ENCODE results near the gene CNGA3.
"Not testable (repeated sequence)": the region's sequence is repeated elsewhere in the genome, so short reads cannot be mapped to it uniquely, and the experiment has no call there.

CNGA3 gene

DNA sequence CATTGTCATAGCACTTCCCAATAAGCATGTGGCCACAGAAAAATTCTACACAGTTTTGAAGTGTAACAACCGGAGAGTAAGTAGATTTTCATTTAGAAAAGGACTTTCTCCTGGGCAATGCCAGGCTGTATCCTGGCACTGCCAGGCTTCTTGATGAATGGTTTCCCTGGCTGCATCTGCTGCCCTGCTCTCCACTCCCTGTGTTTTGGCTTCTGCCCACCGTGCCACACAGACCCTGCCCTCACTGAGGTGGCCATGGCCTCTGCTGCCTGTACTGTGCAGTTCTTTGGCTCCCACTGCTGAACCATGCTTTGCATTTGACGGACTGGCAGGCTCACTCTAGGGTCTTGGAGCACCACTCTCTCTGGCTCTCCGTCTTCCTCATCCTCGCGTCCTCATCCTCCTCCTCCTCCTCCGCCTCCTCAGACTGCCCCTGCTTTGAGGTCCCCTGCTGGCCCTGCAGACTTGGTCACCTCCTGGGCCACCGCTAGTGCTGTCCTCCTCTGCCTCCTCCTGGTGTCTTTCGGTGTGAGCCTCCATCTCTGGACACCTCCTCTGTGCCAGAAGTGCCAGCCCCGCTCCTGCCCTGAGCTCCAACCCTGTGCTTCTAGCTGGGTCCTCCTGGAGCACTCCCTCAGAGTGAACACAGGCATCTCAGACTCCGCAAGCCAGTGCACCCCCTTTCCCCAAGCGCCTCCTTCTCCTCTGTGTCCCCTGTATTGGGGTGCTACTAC lies 45.9 kb upstream of the CNGA3 start:
- TF ChIP-seq, protein P1, sequence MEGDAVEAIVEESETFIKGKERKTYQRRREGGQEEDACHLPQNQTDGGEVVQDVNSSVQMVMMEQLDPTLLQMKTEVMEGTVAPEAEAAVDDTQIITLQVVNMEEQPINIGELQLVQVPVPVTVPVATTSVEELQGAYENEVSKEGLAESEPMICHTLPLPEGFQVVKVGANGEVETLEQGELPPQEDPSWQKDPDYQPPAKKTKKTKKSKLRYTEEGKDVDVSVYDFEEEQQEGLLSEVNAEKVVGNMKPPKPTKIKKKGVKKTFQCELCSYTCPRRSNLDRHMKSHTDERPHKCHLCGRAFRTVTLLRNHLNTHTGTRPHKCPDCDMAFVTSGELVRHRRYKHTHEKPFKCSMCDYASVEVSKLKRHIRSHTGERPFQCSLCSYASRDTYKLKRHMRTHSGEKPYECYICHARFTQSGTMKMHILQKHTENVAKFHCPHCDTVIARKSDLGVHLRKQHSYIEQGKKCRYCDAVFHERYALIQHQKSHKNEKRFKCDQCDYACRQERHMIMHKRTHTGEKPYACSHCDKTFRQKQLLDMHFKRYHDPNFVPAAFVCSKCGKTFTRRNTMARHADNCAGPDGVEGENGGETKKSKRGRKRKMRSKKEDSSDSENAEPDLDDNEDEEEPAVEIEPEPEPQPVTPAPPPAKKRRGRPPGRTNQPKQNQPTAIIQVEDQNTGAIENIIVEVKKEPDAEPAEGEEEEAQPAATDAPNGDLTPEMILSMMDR (conservative IDR thresholded peaks at IDR 0.05; ENCODE audit: low read depth, low read length), result no peak
- no peaks in the 10 kb centered on the region for H3K27me3 ChIP-seq (ENCODE audit: insufficient read depth, low read depth)

DNA sequence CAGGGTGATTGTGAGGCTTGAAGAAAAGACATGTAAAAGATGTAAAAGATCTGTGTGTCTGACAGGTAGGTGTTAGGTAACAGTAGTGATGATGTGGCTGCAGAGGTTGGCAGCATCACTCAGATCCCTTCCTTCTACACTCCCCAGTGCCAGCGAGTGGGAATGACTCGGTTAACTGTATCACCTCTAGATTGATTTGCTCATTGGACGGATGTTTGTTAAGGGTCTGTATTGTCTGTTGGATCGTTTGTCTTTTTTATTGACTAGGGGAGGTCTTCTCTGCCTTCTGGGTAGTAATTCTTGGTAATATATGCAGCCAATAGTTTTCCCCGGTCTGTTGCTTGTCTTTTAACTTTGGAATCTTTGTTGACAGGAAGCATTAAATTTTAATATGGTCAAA lies 44.8 kb upstream of the CNGA3 start:
- Histone ChIP-seq H3K27ac (no peak overlapping the region), H3K4me2 (no peak overlapping the region), H3K79me2 (ENCODE audit: insufficient read depth, low read depth) (no peaks in the 10 kb centered on the region), H3K36me3 (ENCODE audit: insufficient read depth) (no peaks in the 10 kb centered on the region), H3K9ac (no peak overlapping the region), H2AFZ (ENCODE audit: low read depth) (no peak overlapping the region), H3K4me1 (ENCODE audit: low read depth, poor library complexity, severe bottlenecking) (no peaks in the 10 kb centered on the region), H3K27me3 (ENCODE audit: insufficient read depth, low read depth) (no peaks in the 10 kb centered on the region), H3K4me3 (IDR thresholded peaks at IDR 0.05; ENCODE audit: insufficient read depth, low read depth, low read length) (no peak overlapping the region), H4K20me1 (ENCODE audit: insufficient read depth) (no peaks in the 10 kb centered on the region)
- TF ChIP-seq, protein P1 (conservative IDR thresholded peaks at IDR 0.05; ENCODE audit: low read depth, low read length), result no peak

More for the DNA sequence above, 45.9 kb upstream of the CNGA3 start:
- no peaks in the 10 kb centered on the region for H3K4me1 ChIP-seq (ENCODE audit: low read depth, poor library complexity, severe bottlenecking)
- H3K27ac ChIP-seq, result no peak overlapping the region
- H2AFZ ChIP-seq (ENCODE audit: low read depth), result no peak overlapping the region
- no peaks in the 10 kb centered on the region for H3K36me3 ChIP-seq (ENCODE audit: insufficient read depth)
- H3K79me2 ChIP-seq (ENCODE audit: insufficient read depth, low read depth), result no peaks in the 10 kb centered on the region
- H4K20me1 ChIP-seq (ENCODE audit: insufficient read depth), result no peaks in the 10 kb centered on the region
- H3K9ac ChIP-seq, result no peak overlapping the region
- no peak overlapping the region for H3K4me3 ChIP-seq (IDR thresholded peaks at IDR 0.05; ENCODE audit: insufficient read depth, low read depth, low read length)
- no peak overlapping the region for H3K4me2 ChIP-seq

DNA sequence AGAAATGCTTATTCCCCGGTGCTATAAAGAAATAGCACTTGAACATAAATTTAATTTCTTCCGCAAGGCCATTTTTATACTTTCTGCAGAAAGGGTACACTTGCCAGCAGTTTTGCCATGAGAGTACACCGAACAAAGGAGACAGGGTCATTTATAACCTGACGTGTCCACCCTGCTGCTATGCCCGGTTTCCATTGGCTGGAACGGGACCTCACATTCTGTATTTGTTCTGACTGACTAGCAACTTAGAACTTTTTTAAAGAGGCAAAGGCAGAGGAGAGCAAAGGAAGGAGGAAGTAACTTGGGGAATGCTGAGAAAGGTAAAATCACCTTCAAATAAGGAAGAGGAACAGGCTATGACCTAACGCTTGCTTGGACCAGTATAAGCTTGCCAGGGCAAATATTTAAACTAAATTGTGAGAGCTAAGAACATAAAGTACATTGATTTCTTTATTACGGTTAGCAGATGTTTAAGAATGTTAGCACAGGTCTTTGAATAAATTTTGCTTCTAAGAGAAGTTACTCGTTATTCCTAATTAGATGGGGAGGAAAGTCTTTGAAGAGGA lies 39.0 kb upstream of the CNGA3 start:
- H3K79me2 ChIP-seq (ENCODE audit: insufficient read depth, low read depth); H3K36me3 ChIP-seq (ENCODE audit: insufficient read depth); H3K4me1 ChIP-seq (ENCODE audit: low read depth, poor library complexity, severe bottlenecking); H3K4me3 ChIP-seq (IDR thresholded peaks at IDR 0.05; ENCODE audit: insufficient read depth, low read depth, low read length); H3K4me2 ChIP-seq; H3K9ac ChIP-seq; H2AFZ ChIP-seq (ENCODE audit: low read depth); H3K27me3 ChIP-seq (ENCODE audit: insufficient read depth, low read depth); H3K27ac ChIP-seq; H4K20me1 ChIP-seq (ENCODE audit: insufficient read depth): not testable (repeated sequence)

DNA sequence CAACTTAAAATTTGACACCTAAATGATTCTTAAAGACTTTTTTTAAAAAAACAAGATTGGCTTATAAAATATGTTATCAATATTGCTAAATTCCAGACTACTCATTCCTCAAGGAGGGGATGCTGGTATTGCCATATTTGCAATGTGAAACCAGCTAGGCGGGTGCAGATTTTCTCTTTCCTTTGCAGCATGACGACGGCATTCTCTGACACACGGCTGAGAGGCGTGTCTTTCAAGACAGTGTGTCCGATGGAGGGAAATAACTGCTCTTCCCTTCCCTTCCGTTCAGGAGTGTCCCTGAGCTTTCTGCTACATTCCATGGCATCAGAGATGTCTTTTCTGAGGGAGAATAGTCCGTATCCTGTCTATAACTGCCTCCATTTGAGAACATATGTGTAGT lies 38.2 kb upstream of the CNGA3 start:
- H2AFZ ChIP-seq (ENCODE audit: low read depth), result no peak overlapping the region
- TF ChIP-seq, protein P1 (conservative IDR thresholded peaks at IDR 0.05; ENCODE audit: low read depth, low read length), result no peak
- no peaks in the 10 kb centered on the region for H3K4me1 ChIP-seq (ENCODE audit: low read depth, poor library complexity, severe bottlenecking)
- H4K20me1 ChIP-seq (ENCODE audit: insufficient read depth), result no peaks in the 10 kb centered on the region
- H3K36me3 ChIP-seq (ENCODE audit: insufficient read depth), result no peaks in the 10 kb centered on the region
- H3K4me2 ChIP-seq, result no peak overlapping the region
- no peak overlapping the region for H3K27ac ChIP-seq
- no peak overlapping the region for H3K4me3 ChIP-seq (IDR thresholded peaks at IDR 0.05; ENCODE audit: insufficient read depth, low read depth, low read length)
- no peak overlapping the region for H3K9ac ChIP-seq
- no peaks in the 10 kb centered on the region for H3K79me2 ChIP-seq (ENCODE audit: insufficient read depth, low read depth)
- H3K27me3 ChIP-seq (ENCODE audit: insufficient read depth, low read depth), result no peaks in the 10 kb centered on the region

DNA sequence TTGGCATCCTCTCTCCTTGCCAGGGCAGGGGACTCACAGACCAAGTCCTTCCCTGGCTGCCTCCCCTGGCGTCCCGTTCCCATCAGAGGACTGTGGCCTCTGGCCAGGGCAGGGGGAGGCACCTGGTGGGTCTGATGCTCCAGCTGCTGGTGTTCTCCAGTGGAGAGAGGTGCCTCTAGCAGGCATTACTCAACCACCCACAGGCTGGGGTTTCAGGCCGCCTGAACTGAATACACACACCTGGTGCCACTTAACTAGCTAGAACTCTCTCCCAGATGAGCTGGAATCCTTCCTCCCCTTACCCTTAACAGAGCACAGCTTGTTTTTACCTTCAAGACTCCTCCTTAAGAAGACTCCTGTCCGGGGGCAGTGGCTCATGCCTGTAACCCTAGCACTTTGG lies 37.7 kb upstream of the CNGA3 start:
- H3K4me1 ChIP-seq (ENCODE audit: low read depth, poor library complexity, severe bottlenecking), result no peaks in the 10 kb centered on the region
- no peak overlapping the region for H3K9ac ChIP-seq
- TF ChIP-seq, protein P1 (conservative IDR thresholded peaks at IDR 0.05; ENCODE audit: low read depth, low read length), result no peak

More for the DNA sequence above, 37.7 kb upstream of the CNGA3 start:
- Histone ChIP-seq H4K20me1 (ENCODE audit: insufficient read depth) (no peaks in the 10 kb centered on the region), H3K4me3 (IDR thresholded peaks at IDR 0.05; ENCODE audit: insufficient read depth, low read depth, low read length) (no peak overlapping the region), H3K79me2 (ENCODE audit: insufficient read depth, low read depth) (no peaks in the 10 kb centered on the region), H3K36me3 (ENCODE audit: insufficient read depth) (no peaks in the 10 kb centered on the region), H3K27me3 (ENCODE audit: insufficient read depth, low read depth) (no peaks in the 10 kb centered on the region), H3K4me2 (no peak overlapping the region), H2AFZ (ENCODE audit: low read depth) (no peak overlapping the region), H3K27ac (no peak overlapping the region)

All from KMS-11 (cell line).